DND-41 (cell line): ENCODE measurements around the gene CAT.

ENCODE experiments used
- ATAC-seq: fragments of 200-7000 bp; cut with Tn5 transposase; 3 replicates; pipeline ENCODE4 v1.9.1; 2021; ENCODE audit warnings: low read depth; ENCODE audit not compliant: insufficient read depth
- DNase-seq: peaks from one replicate; pipeline ENCODE4 v3.0.0-alpha.2; 2020
- H2AFZ ChIP-seq: 2 replicates; pipeline ENCODE4 v1.6.0; 2012; ENCODE audit warnings: low read depth, low read length
- H3K27ac ChIP-seq: 2 replicates; pipeline ENCODE4 v1.5.1; 2012; ENCODE audit warnings: low read length, inconsistent platforms
- H3K27me3 ChIP-seq: fragments of 200-600 bp; sonication (generic); 2 replicates; pipeline ENCODE4 v1.6.0; 2012; ENCODE audit warnings: low read length, mild to moderate bottlenecking, inconsistent platforms; ENCODE audit not compliant: insufficient read depth, poor library complexity
- H3K36me3 ChIP-seq: 2 replicates; pipeline ENCODE4 v1.5.1; 2012; ENCODE audit warnings: low read length, inconsistent platforms; ENCODE audit not compliant: insufficient read depth
- H3K4me1 ChIP-seq: 2 replicates; pipeline ENCODE4 v1.5.1; 2012; ENCODE audit warnings: mild to moderate bottlenecking, low read length; ENCODE audit not compliant: insufficient read depth
- H3K4me2 ChIP-seq: 2 replicates; pipeline ENCODE4 v1.6.0; 2012; ENCODE audit warnings: mild to moderate bottlenecking, moderate library complexity, low read length, inconsistent platforms; ENCODE audit not compliant: insufficient read depth
- H3K4me3 ChIP-seq, 2 experiments: fragments of 200-600 bp in 1 of 2; shearing (Covaris generic) in 1 of 2; 2 replicates each; pipeline ENCODE4 v1.5.1; 2012 to 2016; ENCODE audit warnings: inconsistent platforms in 2 of 2, low read length in 2 of 2, mild to moderate bottlenecking in 2 of 2, low read depth in 1 of 2, moderate library complexity in 1 of 2
- H3K79me2 ChIP-seq: 2 replicates; pipeline ENCODE4 v1.6.0; 2012; ENCODE audit warnings: low read length, inconsistent platforms; ENCODE audit not compliant: insufficient read depth
- H3K9ac ChIP-seq: 2 replicates; pipeline ENCODE4 v1.6.0; 2012; ENCODE audit warnings: low read depth, mild to moderate bottlenecking, inconsistent platforms, low read length, moderate library complexity
- H3K9me3 ChIP-seq: 2 replicates; pipeline ENCODE4 v1.5.1; 2012; ENCODE audit warnings: low read length, moderate library complexity, mild to moderate bottlenecking, inconsistent platforms; ENCODE audit not compliant: insufficient read depth, severe bottlenecking
- H4K20me1 ChIP-seq: 2 replicates; pipeline ENCODE4 v1.6.0; 2012; ENCODE audit warnings: low read length; ENCODE audit not compliant: insufficient read depth
- CTCF ChIP-seq: IDR thresholded peaks from 2 replicates; pipeline ENCODE4 v1.5.1; 2012; ENCODE audit warnings: borderline replicate concordance, low read length, moderate library complexity, mild to moderate bottlenecking; ENCODE audit not compliant: poor library complexity, severe bottlenecking; ENCODE audit errors: extremely low read depth
- EZH2 ChIP-seq: IDR thresholded peaks from 3 replicates; pipeline ENCODE4 v1.6.1; 2012; ENCODE audit warnings: borderline replicate concordance, low read depth, mild to moderate bottlenecking, moderate library complexity, low read length, inconsistent platforms; ENCODE audit not compliant: severe bottlenecking

Gene CAT

GRCh38 chr11:34427186-34427805 lies 11.4 kb upstream of the CAT start:
- DNase-seq = no peak
- no peak overlapping the region for H3K9ac ChIP-seq
- ATAC-seq = no peak
- no peaks in the 10 kb centered on the region for H3K79me2 ChIP-seq
- H3K4me1 ChIP-seq = no peaks in the 10 kb centered on the region
- H3K27ac ChIP-seq = no peak overlapping the region
- no peak overlapping the region for H3K4me2 ChIP-seq
- H3K9me3 ChIP-seq = no peaks in the 10 kb centered on the region
- TF ChIP-seq EZH2 (no peak), CTCF (no peak)
- H2AFZ ChIP-seq = no peak overlapping the region
- H3K27me3 ChIP-seq = peaks cover 26% of the 10 kb centered on the region
- H3K36me3 ChIP-seq = no peaks in the 10 kb centered on the region
- H3K4me3 ChIP-seq = no peak overlapping the region
- no peaks in the 10 kb centered on the region for H4K20me1 ChIP-seq

DNA sequence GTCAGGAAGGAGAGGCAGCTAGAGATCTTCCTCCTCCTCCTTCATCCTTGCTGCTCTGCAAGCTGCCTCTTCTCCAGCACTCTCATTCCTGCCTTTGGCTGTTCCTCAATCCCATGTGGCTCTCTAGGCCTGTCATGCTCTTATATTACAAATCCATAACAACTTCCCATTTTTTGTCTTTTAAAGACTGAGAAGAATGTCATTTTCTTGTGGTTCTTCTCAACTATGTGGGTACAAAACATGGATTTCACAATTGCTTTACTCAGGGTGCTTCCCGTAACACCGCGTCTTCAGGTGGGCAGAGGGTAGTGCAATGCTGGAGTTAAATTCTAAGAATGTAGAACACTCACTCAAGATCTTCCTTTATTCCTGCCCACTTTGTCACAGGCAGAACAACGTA lies 6.8 kb upstream of the CAT start:
- H3K36me3 ChIP-seq = no peaks in the 10 kb centered on the region
- H3K27me3 ChIP-seq = peaks cover 11% of the 10 kb centered on the region
- H3K79me2 ChIP-seq = no peaks in the 10 kb centered on the region
- no peak overlapping the region for H3K9ac ChIP-seq
- no peaks in the 10 kb centered on the region for H4K20me1 ChIP-seq
- H3K4me3 ChIP-seq = no peak overlapping the region
- no peaks in the 10 kb centered on the region for H3K4me1 ChIP-seq
- TF ChIP-seq CTCF (no peak), EZH2 (no peak)
- DNase-seq = no peak
- H3K9me3 ChIP-seq = no peaks in the 10 kb centered on the region
- H3K27ac ChIP-seq = no peak overlapping the region
- no peak overlapping the region for H3K4me2 ChIP-seq
- no peak overlapping the region for H2AFZ ChIP-seq
- no peak for ATAC-seq

- Histone ChIP-seq H3K4me1 (peaks cover 5% of the 10 kb centered on the region), H3K36me3 (no peaks in the 10 kb centered on the region), H3K4me3 (no peak overlapping the region), H3K27me3 (peaks cover 3% of the 10 kb centered on the region), H3K27ac (no peak overlapping the region), H3K9me3 (no peaks in the 10 kb centered on the region), H2AFZ (no peak overlapping the region), H4K20me1 (no peaks in the 10 kb centered on the region), H3K79me2 (no peaks in the 10 kb centered on the region), H3K4me2 (no peak overlapping the region), H3K9ac (no peak overlapping the region)
- ATAC-seq (no peak), DNase-seq (no peak)
- TF ChIP-seq CTCF (no peak), EZH2 (no peak)
Measured at GRCh38 chr11:34432822-34433221, 5.9 kb upstream of the CAT start.

DNA sequence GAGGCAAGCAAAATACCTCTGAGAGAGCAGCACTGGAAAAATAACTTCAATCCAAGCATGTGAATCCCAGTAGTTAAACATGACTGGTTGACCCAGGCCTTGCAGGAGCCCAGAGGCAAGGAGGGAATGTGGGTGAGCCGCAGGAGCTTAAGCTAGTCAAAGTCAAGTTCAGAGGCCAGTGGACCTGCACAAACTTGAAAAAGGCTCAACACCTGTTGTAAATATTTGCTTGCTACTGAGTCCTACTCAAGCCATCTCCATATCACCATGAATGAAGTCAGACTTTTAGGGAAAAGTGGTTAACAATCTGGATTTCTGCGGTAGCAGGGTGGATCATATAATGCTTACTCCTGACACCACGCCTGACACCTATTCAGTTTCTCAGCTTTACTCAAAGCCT lies 4.8 kb upstream of the CAT start:
- no peaks in the 10 kb centered on the region for H3K9me3 ChIP-seq
- no peak overlapping the region for H3K4me3 ChIP-seq
- no peak for ATAC-seq
- no peak overlapping the region for H3K27ac ChIP-seq
- H3K36me3 ChIP-seq = no peaks in the 10 kb centered on the region
- no peak for DNase-seq
- H3K9ac ChIP-seq = no peak overlapping the region
- no peaks in the 10 kb centered on the region for H4K20me1 ChIP-seq
- H2AFZ ChIP-seq = no peak overlapping the region
- H3K4me1 ChIP-seq = peaks cover 11% of the 10 kb centered on the region
- no peak for TF ChIP-seq CTCF
- peaks cover 3% of the 10 kb centered on the region for H3K27me3 ChIP-seq
- H3K4me2 ChIP-seq = no peak overlapping the region
- no peaks in the 10 kb centered on the region for H3K79me2 ChIP-seq
